ENCODE data around the gene PRICKLE3.
"Not testable (repeated sequence)": the region's sequence is repeated elsewhere in the genome, so short reads cannot be mapped to it uniquely, and the experiment has no call there.

Gene PRICKLE3

GRCh38 chrX:49157194-49157593 lies 29.0 kb downstream of the PRICKLE3 start:
- DNase-seq (ENCODE audit: low spot score), result no peak

- DNase-seq (ENCODE audit: low spot score), result peak; percentile 93
These were observed 30.0 kb downstream of the PRICKLE3 start for GRCh38 chrX:49155900-49156837.

DNA sequence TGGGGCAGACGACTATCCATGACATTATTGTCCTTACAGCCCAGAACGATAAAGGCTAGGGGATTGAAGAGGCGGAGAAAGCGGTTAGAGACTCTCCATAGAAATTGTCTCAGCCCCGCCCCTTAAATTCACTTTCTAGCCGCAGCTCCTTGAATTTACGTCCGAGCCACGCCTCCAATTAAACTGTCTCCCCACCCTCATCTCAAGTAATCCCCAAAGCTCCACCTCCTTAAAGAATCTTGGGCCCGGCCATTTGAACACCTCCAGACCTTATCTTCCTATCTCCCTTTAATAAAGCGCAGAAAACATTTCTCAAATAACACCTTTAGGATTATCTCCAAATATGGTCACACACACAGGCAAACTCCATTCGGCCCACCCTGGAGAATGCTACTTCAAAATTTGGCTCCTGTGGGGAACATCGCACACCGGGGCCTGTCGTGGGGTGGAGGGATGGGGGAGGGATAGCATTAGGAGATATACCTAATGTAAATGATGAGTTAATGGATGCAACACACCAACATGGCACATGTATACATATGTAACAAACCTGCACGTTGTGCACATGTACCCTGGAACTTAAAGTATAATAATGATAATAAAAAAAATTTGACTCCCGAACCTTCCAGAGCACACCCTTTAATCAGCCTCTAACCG lies 30.8 kb downstream of the PRICKLE3 start:
- DNase-seq (ENCODE audit: low spot score), result peak; percentile 73

GRCh38 chrX:49153467-49153866 lies 32.7 kb downstream of the PRICKLE3 start:
- no peak for DNase-seq (ENCODE audit: low spot score)

DNA sequence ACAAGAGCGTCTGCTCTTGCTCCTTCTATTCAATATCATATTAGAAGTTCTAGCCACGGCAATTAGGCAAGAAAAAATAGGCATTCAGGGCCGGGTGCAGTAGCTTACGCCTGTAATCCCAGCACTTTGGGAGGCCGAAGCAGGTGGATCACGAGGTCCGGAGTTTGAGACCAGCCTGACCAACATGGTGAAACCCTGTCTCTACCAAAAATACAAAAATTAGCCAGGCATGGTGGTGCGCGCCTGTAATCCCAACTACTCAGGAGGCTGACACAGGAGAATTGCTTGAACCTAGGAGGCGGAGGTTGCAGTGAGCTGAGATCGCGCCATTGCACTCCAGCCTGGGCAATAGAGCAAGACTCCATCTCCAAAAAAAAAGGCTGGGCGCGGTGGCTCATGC lies 36.9 kb downstream of the PRICKLE3 start:
- DNase-seq (ENCODE audit: low spot score), result not testable (repeated sequence)

DNA sequence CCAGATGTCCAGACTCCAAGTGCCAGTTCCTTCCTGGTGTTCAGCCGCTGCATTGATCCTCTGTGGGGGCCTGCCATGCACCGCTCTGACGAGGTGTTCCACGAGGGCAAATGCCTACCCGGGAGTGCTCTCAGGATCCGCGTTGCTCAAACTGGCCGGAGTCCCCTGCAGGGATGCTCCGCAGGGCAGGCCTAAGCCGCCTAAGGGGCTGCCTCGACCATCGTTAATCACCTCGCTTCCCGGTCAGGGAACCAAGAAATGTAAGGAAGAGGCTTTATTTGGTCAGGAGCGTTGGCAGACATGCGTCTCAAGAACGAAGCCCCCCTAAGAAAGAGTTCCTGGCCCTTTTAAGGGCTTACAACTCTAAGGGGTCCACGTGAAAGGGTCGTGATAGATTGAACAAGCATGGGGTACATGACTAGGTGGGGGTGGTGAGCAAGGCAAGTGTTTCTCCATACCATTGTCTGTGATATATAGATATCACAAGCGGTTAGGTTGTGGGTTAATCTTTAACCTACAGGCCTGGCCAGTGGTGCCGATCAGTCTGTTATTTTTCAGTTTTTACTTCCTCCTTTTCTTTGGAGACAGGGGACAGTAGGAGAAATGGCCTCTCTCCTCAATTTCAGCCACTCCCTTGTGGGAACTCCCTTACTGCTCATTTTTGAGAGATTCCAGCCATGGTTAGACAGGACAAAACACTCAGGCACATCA lies 37.6 kb downstream of the PRICKLE3 start:
- not testable (repeated sequence) for DNase-seq (ENCODE audit: low spot score)

DNA sequence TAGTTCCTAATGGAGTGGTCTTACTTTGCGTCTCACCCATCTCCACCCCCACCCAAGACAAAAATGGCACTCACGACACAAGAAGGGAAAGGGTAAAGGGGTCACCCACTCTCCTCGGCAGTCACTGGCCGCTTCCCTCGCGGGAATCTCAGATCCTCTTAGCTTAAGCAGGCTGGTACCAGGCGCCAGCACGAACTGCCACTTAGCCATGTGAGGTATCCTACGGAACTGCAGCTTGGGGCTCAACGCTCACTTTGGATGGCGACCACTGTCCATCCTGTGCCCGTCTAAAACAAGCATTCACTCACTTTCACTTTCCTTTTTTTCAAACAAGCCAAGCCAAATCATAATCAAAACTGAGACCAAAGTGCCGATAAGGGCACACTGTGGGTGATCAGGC lies 38.2 kb downstream of the PRICKLE3 start:
- DNase-seq (ENCODE audit: low spot score), result no peak

DNA sequence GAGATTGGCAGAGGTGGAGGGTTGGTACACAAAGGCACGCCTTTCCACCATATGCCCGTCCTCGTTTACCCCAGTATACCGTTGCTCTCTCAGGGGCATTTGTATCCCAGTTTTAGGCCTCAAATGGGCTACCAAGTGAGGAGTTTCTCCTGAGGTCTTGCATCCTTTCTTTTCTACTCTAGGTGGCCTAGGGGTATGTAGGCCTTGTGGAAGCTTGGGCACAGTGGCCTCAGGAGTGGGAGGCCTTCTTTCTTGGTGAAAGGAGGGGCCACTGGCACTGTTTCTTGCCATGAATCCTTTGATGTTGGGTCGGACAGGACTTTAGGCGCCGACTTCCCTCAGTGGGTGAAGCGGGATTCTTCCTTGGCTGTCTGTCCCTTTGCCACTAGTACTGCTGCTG lies 38.9 kb downstream of the PRICKLE3 start:
- DNase-seq (ENCODE audit: low spot score), result no peak

DNA sequence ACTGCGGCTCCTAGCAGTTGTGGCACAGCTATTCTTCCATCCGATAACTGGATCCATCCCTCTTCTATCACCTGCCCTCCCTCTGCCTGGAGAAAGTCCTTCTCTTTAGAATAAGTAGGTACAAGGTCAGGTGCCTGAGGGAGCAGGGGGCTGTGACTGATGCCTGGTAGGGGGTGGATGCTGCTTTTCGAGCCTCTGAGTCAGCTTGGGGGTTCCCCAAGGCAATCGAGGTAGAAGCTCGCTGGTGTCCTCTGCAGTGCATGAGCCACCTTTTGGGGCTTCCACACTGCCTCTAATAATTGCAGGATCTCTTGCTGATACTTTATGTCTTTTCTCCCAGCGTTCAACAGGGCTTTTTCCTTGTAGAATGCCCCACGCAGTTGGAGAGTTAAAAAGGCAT lies 43.0 kb downstream of the PRICKLE3 start:
- DNase-seq (ENCODE audit: low spot score), result not testable (repeated sequence)

- DNase-seq (ENCODE audit: low spot score), result not testable (repeated sequence)
These were observed 43.9 kb downstream of the PRICKLE3 start for GRCh38 chrX:49142264-49142663.

- no peak for DNase-seq (ENCODE audit: low spot score)
These were observed 46.5 kb downstream of the PRICKLE3 start for GRCh38 chrX:49139713-49140112.

GRCh38 chrX:49137492-49137891 lies 48.7 kb downstream of the PRICKLE3 start:
- no peak for DNase-seq (ENCODE audit: low spot score)

DNA sequence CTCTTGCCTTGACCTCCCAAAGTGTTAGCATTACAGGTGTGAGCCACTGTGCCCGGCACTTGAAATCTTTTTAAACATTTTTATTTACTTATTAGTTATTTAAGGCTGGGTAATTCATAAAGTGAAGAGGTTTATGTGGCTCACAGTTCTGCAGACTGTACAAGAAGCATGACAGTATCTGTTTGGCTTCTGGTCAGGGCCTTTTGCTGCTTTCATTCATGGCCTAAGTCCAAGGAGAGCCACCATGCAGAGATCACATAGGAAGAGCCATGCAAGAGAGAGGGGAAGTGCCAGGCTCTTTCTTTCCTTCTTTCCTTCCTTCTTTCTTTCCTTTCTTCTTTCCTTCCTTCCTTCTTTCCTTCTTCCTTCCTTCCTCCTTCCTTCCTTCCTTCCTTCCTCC lies 52.4 kb downstream of the PRICKLE3 start:
- no peak for DNase-seq (ENCODE audit: low spot score)

DNA sequence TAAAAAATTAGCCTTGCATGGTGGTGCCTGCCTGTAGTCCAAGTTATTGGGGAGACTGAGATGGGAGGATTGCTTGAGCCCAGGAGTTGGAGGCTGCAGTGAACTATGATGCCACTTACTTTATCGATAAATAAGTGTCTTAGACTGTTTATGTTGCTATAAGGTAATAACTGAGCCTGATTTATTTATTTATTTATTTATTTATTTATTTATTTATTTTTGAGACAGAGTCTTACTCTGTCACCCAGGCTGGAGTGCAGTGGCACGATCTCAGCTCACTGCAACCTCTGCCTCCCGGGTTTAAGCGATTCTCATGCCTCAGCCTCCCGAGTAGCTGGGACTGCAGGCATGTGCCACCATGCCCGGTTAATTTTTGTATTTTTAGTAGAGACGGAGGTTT lies 53.9 kb downstream of the PRICKLE3 start:
- not testable (repeated sequence) for DNase-seq (ENCODE audit: low spot score)

DNA sequence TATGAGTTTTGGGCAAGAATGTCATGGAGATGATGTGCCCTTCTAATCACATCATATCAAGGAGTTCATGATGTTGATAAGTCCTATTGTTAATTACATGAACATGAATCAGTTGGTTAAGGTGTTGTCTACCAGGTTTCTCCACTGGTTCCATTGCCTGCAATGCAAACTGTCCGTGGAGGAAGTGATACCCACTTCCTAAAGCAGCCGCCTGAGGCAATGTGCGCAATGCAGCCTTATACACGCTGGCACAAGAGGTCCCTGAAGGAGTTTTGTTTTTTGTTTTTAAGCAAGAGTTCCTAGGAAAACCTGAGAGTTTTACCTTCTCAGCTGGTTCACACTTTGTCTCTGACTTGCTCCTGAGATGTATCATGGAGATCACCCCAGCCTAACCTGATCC lies 56.7 kb downstream of the PRICKLE3 start:
- no peak for DNase-seq (ENCODE audit: low spot score)

DNA sequence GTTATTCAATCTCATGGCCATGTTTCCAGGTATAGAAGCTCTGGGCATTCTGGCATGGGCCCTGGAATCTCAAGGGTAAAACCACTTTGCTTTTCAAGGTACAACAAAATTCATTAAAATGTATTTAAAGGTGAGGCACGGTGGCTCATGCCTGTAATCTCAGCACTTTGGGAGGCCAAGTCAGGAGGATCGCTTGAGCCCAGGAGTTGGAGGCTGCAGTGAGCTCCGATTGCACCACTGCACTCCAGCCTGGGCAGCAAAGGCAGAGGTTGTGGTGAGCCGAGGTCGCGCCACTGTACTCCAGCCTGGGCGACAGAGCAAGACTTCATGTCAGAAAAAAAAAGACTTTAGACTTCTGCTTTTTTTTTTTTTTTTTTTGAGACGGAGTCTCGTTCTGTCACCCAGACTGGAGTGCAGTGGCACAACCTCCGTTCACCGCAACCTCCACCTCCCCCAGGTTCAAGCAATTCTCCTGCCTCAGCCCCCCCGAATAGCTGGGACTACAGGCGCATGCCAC lies 58.4 kb downstream of the PRICKLE3 start:
- DNase-seq (ENCODE audit: low spot score), result not testable (repeated sequence)
